IPS-18a (cell line): ENCODE data around the gene CHI3L1.

Experiments used
- H3K27ac ChIP-seq: one replicate; pipeline ENCODE4 v1.5.1; 2013; ENCODE audit warnings: low read length
- H3K27me3 ChIP-seq: one replicate; pipeline ENCODE4 v1.6.1; 2013; ENCODE audit warnings: mild to moderate bottlenecking, low read length; ENCODE audit not compliant: control insufficient read depth, insufficient read depth
- H3K36me3 ChIP-seq: one replicate; pipeline ENCODE4 v1.6.1; 2013; ENCODE audit warnings: low read depth, low read length; ENCODE audit not compliant: control insufficient read depth
- H3K4me1 ChIP-seq: one replicate; pipeline ENCODE4 v1.6.1; 2013; ENCODE audit warnings: low read depth, low read length; ENCODE audit not compliant: control insufficient read depth
- H3K4me3 ChIP-seq: one replicate; pipeline ENCODE4 v1.5.1; 2013; ENCODE audit warnings: low read length
- H3K9ac ChIP-seq: one replicate; pipeline ENCODE4 v1.6.1; 2013; ENCODE audit warnings: mild to moderate bottlenecking, low read length, moderate library complexity
- H3K9me3 ChIP-seq: one replicate; pipeline ENCODE4 v1.6.1; 2013; ENCODE audit warnings: low read depth, low read length; ENCODE audit not compliant: control insufficient read depth

The CHI3L1 gene

DNA sequence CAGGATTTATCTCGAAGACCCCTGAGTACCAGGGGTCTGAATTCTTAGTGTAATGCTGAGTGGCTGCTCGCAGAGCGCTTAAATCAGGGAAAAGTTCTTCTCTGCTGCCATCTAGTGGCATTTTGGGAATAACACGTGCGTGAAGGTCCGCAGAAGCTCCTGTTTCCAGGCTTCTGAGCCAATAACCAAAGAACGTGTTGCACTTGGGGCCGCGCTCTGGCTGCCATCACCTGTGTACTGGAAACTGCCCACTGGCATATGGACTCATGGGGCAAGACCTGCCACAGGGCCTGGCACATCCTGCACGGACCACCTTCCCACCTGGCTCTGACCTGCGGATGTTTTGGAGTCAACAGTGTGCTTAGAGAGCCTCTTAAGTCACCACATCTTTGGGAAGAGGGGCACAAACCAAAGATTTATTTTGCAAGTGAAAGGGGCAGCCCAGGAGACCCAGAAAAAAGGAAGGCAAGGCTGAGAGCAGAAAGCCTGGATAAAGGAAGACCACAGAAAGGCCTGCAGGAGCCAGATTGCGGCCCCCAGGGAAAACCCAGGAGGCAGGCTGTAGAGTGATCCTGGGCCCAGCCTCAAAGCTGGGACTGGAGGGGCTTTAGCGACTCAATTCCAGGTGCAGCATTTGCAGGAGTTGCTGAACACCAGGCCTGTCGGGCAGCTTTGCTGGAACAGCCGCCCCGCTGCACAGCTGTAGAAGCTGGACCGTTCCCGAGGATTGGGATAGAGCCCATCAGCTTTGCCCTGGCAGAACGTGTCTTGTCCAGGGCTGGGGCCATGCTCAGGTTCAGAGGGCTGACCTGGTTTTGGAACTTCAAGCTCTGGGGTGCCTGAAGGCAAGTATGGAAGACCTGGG is 30.0 kb upstream of the CHI3L1 start:
- H3K36me3 ChIP-seq = no peaks in the 10 kb centered on the region
- H3K27me3 ChIP-seq = no peaks in the 10 kb centered on the region
- no peaks in the 10 kb centered on the region for H3K9me3 ChIP-seq
- H3K9ac ChIP-seq = no peak overlapping the region
- H3K4me1 ChIP-seq = peaks cover 9% of the 10 kb centered on the region
- H3K4me3 ChIP-seq = no peak overlapping the region
- H3K27ac ChIP-seq = no peak overlapping the region

DNA sequence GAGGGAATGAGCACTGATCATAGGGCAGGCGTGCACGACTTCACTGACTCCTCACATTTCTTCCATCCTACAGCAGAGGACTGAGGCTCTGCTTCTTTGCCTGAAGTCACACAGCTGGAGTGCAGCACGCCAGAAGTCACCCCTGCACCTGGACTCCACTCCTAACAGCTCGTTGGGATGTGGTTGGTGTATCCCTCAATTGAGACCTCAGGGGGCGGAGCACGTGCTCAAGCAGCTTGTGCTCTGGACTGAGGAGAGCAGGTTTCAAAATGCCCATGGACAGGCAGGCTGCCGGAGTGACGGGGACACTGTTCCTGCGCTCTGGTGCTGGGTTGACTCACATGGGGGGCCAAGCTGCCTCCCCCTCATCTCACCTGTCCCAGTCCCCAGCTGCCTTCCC is 29.1 kb upstream of the CHI3L1 start:
- H3K27ac ChIP-seq = no peak overlapping the region

DNA sequence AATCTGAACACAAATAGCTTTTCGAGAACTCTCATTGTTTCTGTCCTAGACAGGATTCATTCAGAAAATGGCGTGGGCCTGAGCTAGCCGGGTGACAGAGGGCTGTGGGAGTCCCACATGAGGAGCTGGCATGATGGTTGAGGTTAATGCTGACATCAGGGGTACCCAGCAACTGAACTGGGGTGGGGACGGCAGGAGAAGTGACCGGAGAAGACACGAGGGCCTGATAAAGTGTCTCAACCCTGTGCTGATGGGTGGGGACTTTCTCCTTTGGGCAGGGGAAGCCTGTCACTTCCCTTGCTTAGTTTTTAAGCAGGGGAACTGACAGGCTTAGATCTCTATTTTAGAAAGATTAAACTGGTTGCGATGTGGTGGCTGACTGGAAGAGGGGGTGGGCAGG is 28.4 kb upstream of the CHI3L1 start:
- Histone ChIP-seq H3K4me3 (no peak overlapping the region), H3K4me1 (peaks cover 9% of the 10 kb centered on the region), H3K9ac (no peak overlapping the region), H3K27me3 (no peaks in the 10 kb centered on the region), H3K27ac (no peak overlapping the region), H3K9me3 (no peaks in the 10 kb centered on the region), H3K36me3 (no peaks in the 10 kb centered on the region)

More for the DNA sequence above, 29.1 kb upstream of the CHI3L1 start:
- Histone ChIP-seq H3K27me3 (no peaks in the 10 kb centered on the region), H3K9me3 (no peaks in the 10 kb centered on the region), H3K4me3 (no peak overlapping the region), H3K9ac (no peak overlapping the region), H3K4me1 (peaks cover 9% of the 10 kb centered on the region), H3K36me3 (no peaks in the 10 kb centered on the region)

DNA sequence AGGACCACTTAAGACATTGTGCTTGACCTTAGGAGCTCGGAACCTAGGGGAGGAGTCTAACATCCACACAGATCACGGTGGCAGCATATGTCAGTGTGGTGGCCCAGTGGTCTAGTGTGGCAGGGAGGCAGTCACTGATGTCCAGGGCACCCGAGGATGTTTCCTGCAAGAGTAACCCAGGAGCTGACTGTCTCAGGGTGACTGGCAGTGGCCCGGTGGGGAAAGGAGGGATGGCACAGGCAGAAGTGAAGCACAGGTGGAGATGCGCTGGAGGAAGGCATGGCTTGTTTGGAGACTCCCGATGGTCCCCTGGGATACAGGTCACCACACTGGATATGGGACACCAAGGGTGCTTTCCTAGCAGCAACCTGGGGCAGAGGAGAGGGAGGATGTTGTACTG is 26.6 kb upstream of the CHI3L1 start:
- Histone ChIP-seq H3K4me1 (peaks cover 9% of the 10 kb centered on the region), H3K9me3 (no peaks in the 10 kb centered on the region), H3K27me3 (no peaks in the 10 kb centered on the region), H3K4me3 (no peak overlapping the region), H3K27ac (no peak overlapping the region), H3K36me3 (no peaks in the 10 kb centered on the region), H3K9ac (no peak overlapping the region)

DNA sequence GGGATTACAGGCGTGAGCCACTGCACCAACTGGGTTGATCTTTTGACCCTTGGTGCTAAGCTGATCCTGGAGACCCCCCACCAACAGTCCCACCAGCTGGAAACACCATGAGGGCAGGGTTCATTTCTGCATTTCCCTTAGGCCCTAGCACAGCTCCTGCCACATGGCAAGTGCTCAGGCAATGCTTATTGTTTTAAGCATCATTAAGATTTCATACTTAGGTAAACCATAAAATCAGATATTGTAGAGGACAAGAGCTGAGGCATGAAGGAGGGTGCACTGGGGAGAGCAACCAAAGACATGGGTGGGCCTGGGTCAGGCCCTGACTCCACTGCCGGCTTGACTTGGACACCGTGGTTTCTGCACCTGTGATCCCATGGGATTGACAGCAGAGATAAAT is 25.3 kb upstream of the CHI3L1 start:
- no peaks in the 10 kb centered on the region for H3K36me3 ChIP-seq
- H3K4me1 ChIP-seq = peaks cover 5% of the 10 kb centered on the region
- H3K4me3 ChIP-seq = no peak overlapping the region
- H3K27me3 ChIP-seq = no peaks in the 10 kb centered on the region
- H3K27ac ChIP-seq = no peak overlapping the region
- no peak overlapping the region for H3K9ac ChIP-seq
- no peaks in the 10 kb centered on the region for H3K9me3 ChIP-seq

DNA sequence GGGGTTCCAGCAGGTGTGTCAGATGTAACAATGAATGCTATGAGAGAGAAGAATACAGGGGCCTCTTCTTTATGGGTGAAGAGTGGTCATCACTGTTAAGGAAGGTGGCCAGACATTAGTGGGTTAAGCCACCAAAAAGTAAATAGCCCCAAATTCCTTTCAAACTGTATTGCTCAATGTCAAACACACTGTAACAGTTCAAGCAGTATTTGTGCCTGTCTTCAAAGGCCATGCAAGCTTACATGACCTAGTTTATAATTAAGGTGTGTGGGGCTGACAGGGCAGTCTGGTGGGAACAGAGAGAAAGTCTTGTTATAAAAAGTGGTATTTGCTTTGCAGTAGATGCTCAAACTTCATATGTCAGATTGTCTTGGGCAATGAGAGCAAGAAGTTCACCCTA is 24.5 kb upstream of the CHI3L1 start:
- Histone ChIP-seq H3K9me3 (no peaks in the 10 kb centered on the region), H3K4me1 (peaks cover 3% of the 10 kb centered on the region), H3K27me3 (no peaks in the 10 kb centered on the region), H3K36me3 (no peaks in the 10 kb centered on the region), H3K9ac (no peak overlapping the region), H3K4me3 (no peak overlapping the region), H3K27ac (no peak overlapping the region)

DNA sequence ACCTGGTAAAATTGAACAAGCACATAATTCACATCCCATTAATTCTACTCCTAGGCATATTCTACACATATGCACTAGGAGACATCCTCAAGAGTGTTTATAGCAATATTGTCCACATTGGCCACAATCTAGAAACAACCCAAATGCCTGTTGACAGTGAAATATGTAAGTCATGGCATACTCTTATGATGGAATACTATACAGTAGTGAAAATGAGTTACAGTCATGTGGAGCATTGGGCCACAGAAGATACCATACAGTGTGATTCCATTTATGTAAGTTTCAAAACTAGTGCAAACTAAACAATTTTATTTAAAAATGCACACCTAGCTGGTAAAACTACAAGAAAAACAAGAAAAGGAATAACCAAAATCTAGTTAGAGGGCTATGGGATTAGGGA is 23.8 kb upstream of the CHI3L1 start:
- Histone ChIP-seq H3K4me3 (no peak overlapping the region), H3K27ac (no peak overlapping the region), H3K36me3 (no peaks in the 10 kb centered on the region), H3K9me3 (no peaks in the 10 kb centered on the region), H3K9ac (no peak overlapping the region), H3K27me3 (no peaks in the 10 kb centered on the region), H3K4me1 (no peaks in the 10 kb centered on the region)

DNA sequence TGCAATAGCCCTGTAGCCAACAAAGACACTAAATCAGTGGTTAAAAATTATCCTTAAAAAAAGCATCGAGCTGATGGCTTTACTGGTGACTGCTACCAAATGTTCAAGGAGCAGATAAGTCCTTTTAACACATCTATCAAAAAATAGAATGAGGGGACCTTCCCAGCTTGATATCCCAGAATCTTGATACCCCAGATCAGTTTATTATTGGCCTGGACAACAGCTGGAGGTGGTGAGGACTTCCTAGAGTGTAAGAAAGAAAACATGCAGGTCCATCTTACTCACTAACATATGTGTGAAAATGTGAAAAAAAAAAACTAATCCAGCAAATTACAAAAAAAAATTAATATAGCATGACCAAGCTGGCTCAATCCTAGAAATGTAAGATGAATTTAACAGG is 21.7 kb upstream of the CHI3L1 start:
- Histone ChIP-seq H3K4me3 (no peak overlapping the region), H3K4me1 (no peaks in the 10 kb centered on the region), H3K9me3 (no peaks in the 10 kb centered on the region), H3K36me3 (no peaks in the 10 kb centered on the region), H3K9ac (no peak overlapping the region), H3K27ac (no peak overlapping the region), H3K27me3 (no peaks in the 10 kb centered on the region)

DNA sequence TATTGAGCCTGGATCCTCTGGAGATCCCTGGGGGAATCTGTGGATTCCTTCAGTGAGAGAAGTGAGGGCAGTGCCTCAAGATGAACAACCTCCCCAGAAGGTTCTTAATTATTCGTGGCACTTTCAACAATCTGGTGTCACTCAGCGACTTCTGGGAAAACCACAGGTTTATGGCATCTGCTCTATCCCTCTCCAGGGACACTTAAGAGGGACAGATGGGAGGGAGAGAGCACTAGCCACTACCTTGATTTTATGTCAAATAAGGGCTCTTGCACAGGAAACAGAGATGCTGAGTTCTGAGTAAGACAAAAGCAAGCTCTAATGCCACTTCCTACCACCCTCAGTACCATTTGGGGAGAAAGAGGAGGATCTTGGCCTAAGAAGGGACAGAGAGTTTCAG is 21.2 kb upstream of the CHI3L1 start:
- Histone ChIP-seq H3K4me3 (no peak overlapping the region), H3K9ac (no peak overlapping the region), H3K27me3 (no peaks in the 10 kb centered on the region), H3K27ac (no peak overlapping the region), H3K9me3 (no peaks in the 10 kb centered on the region), H3K36me3 (no peaks in the 10 kb centered on the region), H3K4me1 (no peaks in the 10 kb centered on the region)

DNA sequence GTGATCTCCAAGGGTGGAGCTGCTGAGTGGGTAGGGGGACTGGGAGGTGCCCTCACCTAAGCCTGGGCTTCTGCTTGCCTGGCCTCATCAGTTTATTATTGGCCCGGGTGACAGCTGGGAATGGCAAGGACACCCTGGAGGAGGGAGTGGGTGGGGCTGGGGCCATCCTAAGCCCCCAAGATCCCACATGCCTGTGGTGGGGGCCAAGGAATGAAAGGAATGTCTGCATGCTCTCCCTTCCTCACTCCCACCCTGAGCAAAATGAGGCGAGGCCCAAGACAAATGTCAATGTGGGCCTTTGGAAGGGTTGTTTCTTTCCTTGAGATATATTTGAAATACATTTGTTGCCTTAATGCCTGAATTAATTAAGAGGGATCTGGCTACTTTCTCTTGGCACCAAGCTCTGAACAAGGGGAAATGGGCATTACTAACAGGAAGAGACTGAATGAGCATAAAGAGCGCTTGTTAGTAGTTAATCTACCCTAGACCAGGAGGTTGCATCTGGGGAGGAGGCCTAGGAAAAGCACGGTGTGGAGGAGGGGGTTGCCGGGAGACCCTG is 19.7 kb upstream of the CHI3L1 start:
- Histone ChIP-seq H3K4me1 (no peaks in the 10 kb centered on the region), H3K27ac (no peak overlapping the region), H3K27me3 (no peaks in the 10 kb centered on the region), H3K4me3 (no peak overlapping the region), H3K9me3 (no peaks in the 10 kb centered on the region), H3K36me3 (no peaks in the 10 kb centered on the region), H3K9ac (no peak overlapping the region)

DNA sequence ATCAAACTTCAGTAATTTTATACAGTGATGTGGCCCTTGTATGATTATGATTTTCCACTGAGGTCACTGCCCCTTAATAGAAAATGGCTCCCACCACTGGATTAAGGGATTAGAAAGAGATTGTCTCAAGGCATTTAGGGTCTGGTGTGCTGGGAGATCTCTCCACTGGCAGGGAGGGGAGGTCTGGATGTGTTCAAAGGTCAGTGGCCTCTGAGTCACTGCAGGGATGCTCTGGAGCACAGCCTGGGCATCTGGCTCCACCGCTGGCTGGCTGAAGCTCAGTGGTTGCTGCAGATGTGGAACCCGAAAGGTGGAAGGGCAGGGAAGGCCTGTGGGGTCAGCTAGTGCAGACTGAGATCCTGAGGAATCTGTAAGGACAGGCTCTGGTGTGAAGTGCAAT is 18.3 kb upstream of the CHI3L1 start:
- Histone ChIP-seq H3K27me3 (no peaks in the 10 kb centered on the region), H3K27ac (no peak overlapping the region), H3K4me1 (no peaks in the 10 kb centered on the region), H3K9me3 (no peaks in the 10 kb centered on the region), H3K36me3 (no peaks in the 10 kb centered on the region), H3K4me3 (no peak overlapping the region), H3K9ac (no peak overlapping the region)
